Astrocyte (in vitro differentiated cells and primary cell): Measurements from ENCODE around the gene VSNL1.

Experiments
- CTCF ChIP-seq: IDR thresholded peaks from 2 replicates; pipeline ENCODE4 v1.5.1; 2011; ENCODE audit warnings: low read depth, mild to moderate bottlenecking, inconsistent platforms, low read length, moderate library complexity; ENCODE audit not compliant: insufficient read depth
- EZH2 ChIP-seq: IDR thresholded peaks from 2 replicates; pipeline ENCODE4 v1.6.1; 2012; ENCODE audit warnings: mild to moderate bottlenecking, low read length, inconsistent platforms; ENCODE audit not compliant: insufficient read depth

GRCh38 chr2:17627434-17627833 is 86.9 kb downstream of the VSNL1 start:
- no peak for TF ChIP-seq CTCF
- TF ChIP-seq EZH2: no peak
